ENCODE results near the gene NMT1.
"Not testable (repeated sequence)": the region's sequence is repeated elsewhere in the genome, so short reads cannot be mapped to it uniquely, and the experiment has no call there.

Gene NMT1

GRCh38 chr17:45038728-45039634 is 22.1 kb upstream of the NMT1 start:
- DNase-seq (ENCODE audit: low read depth), result no peak

- no peak for DNase-seq (ENCODE audit: low read depth)
Observed at GRCh38 chr17:45040459-45040858, 20.7 kb upstream of the NMT1 start.

- no peak for DNase-seq (ENCODE audit: low read depth)
Observed at GRCh38 chr17:45042346-45043120, 18.6 kb upstream of the NMT1 start.

GRCh38 chr17:45043813-45044540 is 17.1 kb upstream of the NMT1 start:
- DNase-seq (ENCODE audit: low read depth), result no peak

GRCh38 chr17:45046537-45047125 is 14.5 kb upstream of the NMT1 start:
- DNase-seq (ENCODE audit: low read depth), result no peak

- DNase-seq (ENCODE audit: low read depth), result no peak
Observed at GRCh38 chr17:45048795-45049563, 12.1 kb upstream of the NMT1 start.

GRCh38 chr17:45050481-45051059 is 10.5 kb upstream of the NMT1 start:
- no peak for DNase-seq (ENCODE audit: low read depth)

- peak; percentile 34 for DNase-seq (ENCODE audit: low read depth)
Observed at GRCh38 chr17:45051060-45051719, 9.9 kb upstream of the NMT1 start, which contains the start of gene DCAKD. TSS of gene DCAKD (minus strand) at chr17:45051632. CDS start at chr17:45034885, 16,747 bp downstream.

GRCh38 chr17:45051720-45052051 is 9.4 kb upstream of the NMT1 start:
- DNase-seq (ENCODE audit: low read depth), result not testable (repeated sequence)

- no peak for DNase-seq (ENCODE audit: low read depth)
Observed at GRCh38 chr17:45052052-45052772, 8.9 kb upstream of the NMT1 start.

GRCh38 chr17:45060382-45060796 is 728 bp upstream of the NMT1 start:
- no peak for DNase-seq (ENCODE audit: low read depth)

- no peak for DNase-seq (ENCODE audit: low read depth)
Observed at GRCh38 chr17:45061606-45062205, 589 bp downstream of the NMT1 start.

GRCh38 chr17:45063198-45063597 is 2.1 kb downstream of the NMT1 start:
- no peak for DNase-seq (ENCODE audit: low read depth)

GRCh38 chr17:45067637-45068036 is 6.5 kb downstream of the NMT1 start:
- no peak for DNase-seq (ENCODE audit: low read depth)

GRCh38 chr17:45070001-45070400 is 8.9 kb downstream of the NMT1 start:
- no peak for DNase-seq (ENCODE audit: low read depth)

GRCh38 chr17:45070809-45071208 is 9.7 kb downstream of the NMT1 start:
- DNase-seq (ENCODE audit: low read depth), result no peak

- no peak for DNase-seq (ENCODE audit: low read depth)
Observed at GRCh38 chr17:45073414-45074070, 12.4 kb downstream of the NMT1 start.

GRCh38 chr17:45077643-45078042 is 16.5 kb downstream of the NMT1 start:
- DNase-seq (ENCODE audit: low read depth), result no peak
